A673 (cell line): Measurements from ENCODE around the gene TSPAN31.

Experiments used
- EZH2 ChIP-seq: fragments of 200-600 bp; sonication (generic); IDR thresholded peaks from 2 replicates; pipeline ENCODE4 v1.6.1; 2017; ENCODE audit warnings: borderline replicate concordance, low read depth, mild to moderate bottlenecking, mixed read lengths, antibody characterized with exemption, low read length; ENCODE audit not compliant: poor library complexity, severe bottlenecking
- TF ChIP-seq, protein P1 (sequence below): fragments of 300-800, 200-600 bp; sonication (generic); conservative IDR thresholded peaks from 2 replicates; pipeline ENCODE4 v1.5.1; 2017; ENCODE audit warnings: low read depth, mild to moderate bottlenecking, antibody characterized with exemption, low read length, moderate library complexity, mixed read lengths

DNA sequence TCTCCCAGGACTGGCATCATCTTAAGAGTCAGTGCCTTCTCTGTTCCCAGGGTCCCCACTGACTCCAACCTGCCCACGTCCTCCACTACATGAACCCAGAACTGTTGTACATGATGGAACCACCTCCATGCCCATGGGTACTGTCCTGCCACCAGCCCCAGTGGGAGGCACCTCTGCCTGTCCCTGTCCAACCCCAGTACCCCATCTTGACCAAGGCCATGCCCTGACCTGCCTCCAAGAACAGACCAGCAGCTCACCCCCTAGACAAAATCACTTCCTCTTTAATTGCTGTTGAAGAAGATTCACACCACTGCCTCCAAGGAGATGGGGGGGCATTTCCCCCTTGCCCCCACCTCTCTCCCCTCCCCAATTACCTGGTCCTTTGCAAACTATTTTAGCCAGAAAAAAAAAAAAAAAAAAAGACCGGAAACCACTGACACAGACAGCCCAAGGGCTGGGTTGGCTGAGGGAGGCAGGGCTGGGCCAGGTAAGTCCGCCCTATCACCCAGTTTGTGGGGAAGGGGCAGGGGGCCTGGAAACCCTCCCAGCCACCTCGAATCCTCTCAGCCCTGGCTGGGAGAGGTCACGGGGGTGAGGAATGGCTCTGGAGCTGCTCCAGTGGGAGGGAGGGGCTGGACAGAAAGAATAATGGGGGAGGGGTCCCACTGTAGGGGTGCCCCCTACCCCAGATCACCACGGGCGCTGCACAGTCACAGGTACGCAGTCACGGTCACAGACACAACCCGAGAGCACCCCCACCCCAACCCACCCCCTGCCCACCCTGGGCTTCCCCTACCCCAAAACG lies 19.7 kb upstream of the TSPAN31 start:
- TF ChIP-seq, protein P1, sequence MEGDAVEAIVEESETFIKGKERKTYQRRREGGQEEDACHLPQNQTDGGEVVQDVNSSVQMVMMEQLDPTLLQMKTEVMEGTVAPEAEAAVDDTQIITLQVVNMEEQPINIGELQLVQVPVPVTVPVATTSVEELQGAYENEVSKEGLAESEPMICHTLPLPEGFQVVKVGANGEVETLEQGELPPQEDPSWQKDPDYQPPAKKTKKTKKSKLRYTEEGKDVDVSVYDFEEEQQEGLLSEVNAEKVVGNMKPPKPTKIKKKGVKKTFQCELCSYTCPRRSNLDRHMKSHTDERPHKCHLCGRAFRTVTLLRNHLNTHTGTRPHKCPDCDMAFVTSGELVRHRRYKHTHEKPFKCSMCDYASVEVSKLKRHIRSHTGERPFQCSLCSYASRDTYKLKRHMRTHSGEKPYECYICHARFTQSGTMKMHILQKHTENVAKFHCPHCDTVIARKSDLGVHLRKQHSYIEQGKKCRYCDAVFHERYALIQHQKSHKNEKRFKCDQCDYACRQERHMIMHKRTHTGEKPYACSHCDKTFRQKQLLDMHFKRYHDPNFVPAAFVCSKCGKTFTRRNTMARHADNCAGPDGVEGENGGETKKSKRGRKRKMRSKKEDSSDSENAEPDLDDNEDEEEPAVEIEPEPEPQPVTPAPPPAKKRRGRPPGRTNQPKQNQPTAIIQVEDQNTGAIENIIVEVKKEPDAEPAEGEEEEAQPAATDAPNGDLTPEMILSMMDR = no peak
- no peak for TF ChIP-seq EZH2
